Raji (cell line): ENCODE results near the gene MYOG.

ENCODE experiments used
- POLR2A ChIP-seq: IDR thresholded peaks from 2 replicates; pipeline ENCODE4 v1.6.1; 2011; ENCODE audit warnings: low read depth, low read length, control low read depth; ENCODE audit not compliant: insufficient read depth

MYOG gene

DNA sequence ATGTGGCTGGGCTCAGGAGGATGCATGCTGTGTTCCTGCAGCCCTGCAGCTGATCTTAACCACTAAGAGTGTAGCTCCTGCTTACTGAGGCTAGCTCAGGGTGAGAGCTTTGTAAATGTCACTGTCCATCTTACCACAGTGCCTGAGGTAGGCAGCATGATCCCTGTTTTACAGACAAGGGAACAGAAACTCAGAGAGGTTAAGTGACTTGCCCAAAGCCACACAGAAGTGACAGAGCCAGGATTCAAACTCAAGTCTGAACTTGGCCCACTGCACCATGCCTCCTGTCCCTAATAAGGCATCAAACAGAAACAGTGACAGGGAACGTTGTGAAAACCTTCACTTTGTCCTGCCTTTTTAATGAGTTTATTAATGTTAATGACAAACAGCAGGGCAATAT lies 31.6 kb downstream of the MYOG start:
- TF ChIP-seq POLR2A: no peak

GRCh38 chr1:203052601-203053000 lies 33.2 kb downstream of the MYOG start:
- no peak for TF ChIP-seq POLR2A

GRCh38 chr1:203051841-203052324 lies 33.9 kb downstream of the MYOG start:
- no peak for TF ChIP-seq POLR2A

GRCh38 chr1:203050826-203051225 lies 35.0 kb downstream of the MYOG start:
- no peak for TF ChIP-seq POLR2A

GRCh38 chr1:203049576-203050180 lies 36.1 kb downstream of the MYOG start:
- TF ChIP-seq POLR2A: no peak

- no peak for TF ChIP-seq POLR2A
These were observed 36.7 kb downstream of the MYOG start for GRCh38 chr1:203049077-203049476.

DNA sequence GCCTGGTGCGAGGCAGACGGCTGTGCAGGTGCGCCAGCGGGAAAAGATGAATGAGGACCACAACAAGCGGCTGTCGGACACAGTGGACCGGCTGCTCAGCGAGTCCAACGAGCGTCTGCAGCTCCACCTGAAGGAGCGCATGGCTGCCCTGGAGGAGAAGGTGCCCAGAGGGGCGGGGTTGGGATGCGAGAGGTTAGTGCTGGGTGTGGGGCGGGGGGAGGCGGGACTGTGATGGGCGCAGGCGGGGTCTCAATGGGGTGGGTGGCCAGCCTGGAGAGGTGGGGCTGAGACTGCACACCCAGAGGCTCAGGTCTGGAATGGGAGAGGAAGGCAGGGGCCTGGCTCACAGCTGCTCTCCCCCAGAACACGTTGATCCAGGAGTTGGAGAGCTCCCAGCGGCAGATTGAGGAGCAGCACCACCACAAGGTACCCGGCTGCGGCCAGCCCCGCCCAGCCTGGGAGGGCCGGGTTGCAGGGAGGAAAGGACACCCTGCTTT lies 37.2 kb downstream of the MYOG start:
- no peak for TF ChIP-seq POLR2A

DNA sequence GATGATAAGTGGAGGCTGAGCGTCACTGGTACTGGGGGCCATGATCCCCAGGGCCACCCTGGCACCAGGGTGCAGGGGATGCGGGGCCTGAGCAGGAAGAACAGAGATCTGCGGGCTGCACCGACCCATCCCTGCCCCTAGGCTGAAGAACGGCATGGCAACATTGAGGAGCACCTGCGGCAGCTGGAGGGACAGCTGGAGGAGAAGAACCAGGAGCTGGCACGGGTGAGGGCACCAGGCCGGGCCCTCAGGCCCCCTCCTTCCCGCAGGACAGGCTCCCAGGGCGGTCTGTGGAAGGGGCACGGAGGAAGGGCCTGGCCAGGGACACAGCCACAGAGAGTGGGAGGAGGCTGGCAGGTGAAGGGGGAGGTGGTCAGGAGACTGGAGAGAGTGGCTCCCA lies 37.7 kb downstream of the MYOG start:
- TF ChIP-seq POLR2A: no peak

GRCh38 chr1:203046984-203047630 lies 38.7 kb downstream of the MYOG start:
- no peak for TF ChIP-seq POLR2A

DNA sequence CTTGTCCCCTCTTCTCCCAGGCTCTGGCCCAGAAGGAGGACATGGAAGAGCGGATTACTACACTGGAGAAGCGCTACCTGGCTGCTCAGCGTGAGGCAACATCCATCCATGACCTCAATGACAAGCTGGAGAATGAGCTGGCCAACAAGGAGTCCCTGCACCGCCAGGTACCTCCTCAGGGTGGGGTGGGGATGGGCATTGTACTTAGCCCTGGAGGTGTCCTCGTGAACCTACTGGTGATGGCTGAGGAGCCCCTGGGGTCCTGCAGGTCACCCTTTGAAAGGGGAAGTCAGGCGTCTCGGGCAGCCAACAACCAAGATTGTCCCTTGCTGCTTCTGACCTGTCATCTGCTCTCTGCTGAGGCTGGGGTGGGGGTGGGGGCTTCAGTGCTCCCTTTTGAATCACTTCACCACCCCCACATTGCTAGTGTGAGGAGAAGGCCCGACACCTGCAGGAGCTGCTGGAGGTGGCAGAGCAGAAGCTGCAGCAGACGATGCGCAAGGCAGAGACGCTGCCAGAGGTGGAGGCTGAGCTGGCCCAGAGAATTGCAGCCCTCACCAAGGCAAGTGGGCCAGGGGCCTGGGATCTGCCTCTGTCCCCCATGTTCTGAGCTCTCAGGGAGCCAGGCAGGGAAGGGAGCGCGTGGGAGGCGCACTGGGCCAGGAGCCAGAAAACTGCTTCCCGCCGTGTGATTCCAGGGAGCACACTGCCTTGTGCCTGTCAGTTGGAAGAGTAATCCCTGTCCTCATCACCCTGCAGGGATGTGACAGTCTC lies 39.8 kb downstream of the MYOG start:
- no peak for TF ChIP-seq POLR2A

DNA sequence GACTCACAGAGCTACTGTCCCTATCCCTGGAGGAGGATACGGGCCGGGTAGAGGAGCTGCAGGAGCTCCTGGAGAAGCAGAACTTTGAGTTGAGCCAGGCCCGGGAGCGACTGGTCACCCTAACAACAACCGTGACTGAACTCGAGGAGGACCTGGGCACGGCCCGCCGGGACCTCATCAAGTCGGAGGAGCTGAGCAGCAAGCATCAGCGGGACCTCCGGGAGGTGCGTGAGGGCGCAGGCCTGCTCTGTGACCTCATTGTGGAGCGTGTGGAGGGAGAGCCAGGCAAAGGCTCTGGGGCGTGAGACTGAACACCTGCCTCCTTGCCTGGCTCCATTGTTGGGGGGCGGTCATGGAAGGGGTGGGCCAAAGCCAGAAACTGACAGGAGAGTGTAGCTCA lies 40.5 kb downstream of the MYOG start:
- no peak for TF ChIP-seq POLR2A

DNA sequence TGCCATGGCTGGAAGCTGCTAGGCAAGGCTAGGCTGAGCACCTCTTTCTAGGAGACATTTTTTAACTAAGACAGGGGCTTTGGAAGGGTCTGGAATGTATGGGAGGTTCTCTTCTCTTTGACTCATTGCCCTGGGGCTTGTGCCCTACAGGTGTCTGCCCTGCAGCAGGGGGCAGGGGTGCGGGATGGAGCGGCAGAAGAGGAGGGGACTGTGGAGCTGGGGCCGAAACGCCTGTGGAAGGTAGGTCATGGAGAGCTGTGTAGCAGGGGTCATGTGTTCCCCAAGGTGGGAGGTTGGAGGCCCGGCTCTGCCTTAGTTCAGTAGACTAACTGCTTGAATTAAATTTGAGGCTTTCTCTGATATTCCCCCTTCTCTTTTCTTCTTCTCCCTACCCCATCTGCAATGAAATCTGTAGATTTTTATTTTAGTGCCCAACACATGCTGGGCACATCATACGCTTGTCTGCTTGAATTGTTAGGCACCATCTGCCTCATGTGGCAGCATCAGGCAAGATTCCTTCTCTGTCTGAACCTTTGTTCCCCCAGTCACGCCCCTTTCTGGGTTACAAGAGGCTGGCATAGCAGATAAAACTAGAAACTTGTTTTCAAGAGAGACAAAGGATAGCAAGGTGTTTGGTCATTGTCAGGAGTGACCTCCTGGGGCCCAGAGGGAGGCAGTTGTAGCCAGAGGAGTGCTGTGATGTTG lies 41.1 kb downstream of the MYOG start:
- no peak for TF ChIP-seq POLR2A

DNA sequence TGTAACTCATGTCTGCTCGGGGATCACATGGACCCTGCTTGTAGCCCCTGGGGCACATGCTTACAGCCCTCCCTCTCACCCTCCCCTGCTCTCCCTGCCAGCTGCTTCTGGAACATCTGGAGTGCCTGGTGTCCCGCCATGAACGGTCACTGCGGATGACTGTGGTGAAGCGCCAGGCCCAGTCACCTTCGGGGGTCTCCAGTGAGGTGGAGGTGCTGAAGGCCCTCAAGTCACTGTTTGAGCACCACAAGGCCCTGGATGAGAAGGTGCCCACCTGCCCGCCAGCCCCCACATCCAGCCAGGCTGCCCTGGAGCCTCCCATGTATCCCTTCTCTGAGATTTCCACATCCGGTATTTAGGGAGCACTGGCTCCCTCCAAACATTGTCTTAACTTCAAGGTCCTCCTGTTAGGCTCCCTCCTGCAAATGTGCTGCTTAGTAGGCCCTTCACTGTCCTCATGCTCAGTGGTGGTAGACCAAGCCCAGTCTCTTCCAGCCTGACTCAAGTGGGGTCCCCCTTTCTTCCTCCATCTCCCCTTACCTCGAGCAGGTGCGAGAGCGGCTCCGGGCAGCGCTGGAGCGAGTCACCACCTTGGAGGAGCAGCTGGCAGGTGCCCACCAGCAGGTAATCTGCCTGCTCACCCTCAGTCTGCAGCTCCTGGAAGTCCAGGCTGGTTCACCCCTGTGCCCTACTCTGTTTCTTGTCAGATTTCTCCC lies 41.8 kb downstream of the MYOG start:
- TF ChIP-seq POLR2A: no peak

DNA sequence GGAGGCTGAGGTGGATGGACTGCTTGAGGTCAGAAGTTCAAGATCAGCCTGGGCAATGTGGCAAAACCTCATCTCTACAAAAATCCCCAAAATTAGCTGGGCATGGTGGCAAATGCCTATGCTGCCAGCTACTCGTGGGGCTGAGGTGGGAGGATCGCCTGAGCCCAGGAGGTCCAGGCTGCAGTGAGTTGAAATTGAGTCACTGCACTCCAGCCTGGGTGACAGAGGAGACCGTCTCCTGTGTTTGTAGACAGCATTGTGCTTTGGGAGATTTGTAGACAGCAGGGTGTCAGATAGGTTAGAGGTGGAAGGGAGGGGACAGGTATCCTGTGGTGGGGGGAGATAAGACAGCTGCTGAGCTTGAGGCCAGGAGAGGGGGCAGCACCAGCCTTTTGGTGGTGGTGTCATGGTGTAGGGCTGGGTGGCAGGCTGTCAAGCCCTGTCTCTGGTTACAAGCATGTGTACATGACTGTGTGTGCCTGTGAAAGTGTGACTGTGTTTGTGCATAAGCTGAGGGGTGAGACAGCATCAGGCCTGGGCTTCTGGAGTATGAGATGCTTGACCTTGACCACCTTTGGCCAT lies 44.4 kb downstream of the MYOG start:
- TF ChIP-seq POLR2A: no peak
